ENCODE results near the gene DZIP1.

DNA sequence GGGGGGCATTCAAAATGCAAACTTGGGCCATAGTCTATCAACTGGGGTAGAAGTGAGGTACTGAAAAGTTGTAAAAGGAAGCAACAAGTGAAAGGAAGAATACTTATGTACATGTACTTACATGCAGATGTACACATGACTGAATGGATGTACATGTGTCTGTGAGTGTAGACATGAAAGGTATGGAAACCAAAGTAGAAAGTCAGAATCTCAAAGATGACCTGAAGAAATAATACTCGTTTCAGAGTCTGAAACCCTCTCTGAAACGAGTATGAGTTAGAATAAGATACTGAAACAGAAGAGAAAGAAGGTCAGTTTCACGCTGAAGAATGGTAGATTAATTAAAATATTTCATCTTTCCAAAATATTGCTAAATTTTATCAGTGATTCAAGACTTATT lies 13.9 kb downstream of the DZIP1 start:
- no peak for TF ChIP-seq PATZ1 (CRISPR knock-in tag; IDR thresholded peaks at IDR 0.05; ENCODE audit: borderline replicate concordance)
- TF ChIP-seq CSRNP3 (CRISPR knock-in tag; IDR thresholded peaks at IDR 0.05): no peak
- no peak for TF ChIP-seq TSHZ2 (CRISPR knock-in tag; IDR thresholded peaks at IDR 0.05)
- no peak for TF ChIP-seq TCF4 (CRISPR knock-in tag; IDR thresholded peaks at IDR 0.05; ENCODE audit: borderline replicate concordance)
- no peak for TF ChIP-seq BACH2 (CRISPR knock-in tag; IDR thresholded peaks at IDR 0.05; ENCODE audit: borderline replicate concordance)
